ENCODE measurements around the gene PARVA.

DNA sequence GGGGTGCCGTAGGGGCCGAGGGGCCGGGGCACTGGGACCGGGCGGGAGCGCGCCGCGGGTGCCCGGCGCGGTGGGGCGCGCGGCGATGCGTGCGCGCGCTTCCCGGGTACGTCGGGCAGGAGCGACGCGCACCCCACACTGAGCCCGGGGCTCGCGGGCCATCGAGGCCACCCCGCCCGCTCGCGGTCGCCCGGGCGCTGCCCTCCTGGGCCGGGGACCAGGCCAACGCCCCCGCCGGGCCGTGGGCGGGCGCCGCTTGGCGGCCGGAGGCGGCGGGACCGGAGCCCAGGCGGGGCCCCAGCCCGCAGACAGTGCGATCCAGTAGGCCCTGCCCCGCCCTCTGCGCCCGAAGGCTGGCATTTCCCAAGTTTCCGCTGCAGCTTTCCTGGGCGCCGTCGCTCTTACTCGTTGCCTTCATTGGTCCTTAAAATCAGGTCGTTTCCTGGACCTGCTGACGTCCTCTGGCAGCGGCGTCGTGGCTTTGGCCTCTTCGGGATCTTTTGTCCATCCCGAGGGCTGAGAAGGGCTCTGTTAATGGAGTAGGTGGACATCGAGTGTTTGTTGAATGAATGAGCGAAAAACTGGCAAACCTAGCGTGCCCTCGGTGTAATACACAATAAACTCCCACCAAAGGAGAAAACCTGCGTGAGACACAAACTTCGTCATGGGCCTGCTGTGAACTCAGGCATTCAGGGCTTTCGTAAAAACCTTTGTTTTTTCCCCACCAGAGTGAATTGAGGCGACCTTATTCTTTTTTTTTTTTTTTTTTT, 638 bp downstream of the PARVA start:
- TF ChIP-seq, protein P1, sequence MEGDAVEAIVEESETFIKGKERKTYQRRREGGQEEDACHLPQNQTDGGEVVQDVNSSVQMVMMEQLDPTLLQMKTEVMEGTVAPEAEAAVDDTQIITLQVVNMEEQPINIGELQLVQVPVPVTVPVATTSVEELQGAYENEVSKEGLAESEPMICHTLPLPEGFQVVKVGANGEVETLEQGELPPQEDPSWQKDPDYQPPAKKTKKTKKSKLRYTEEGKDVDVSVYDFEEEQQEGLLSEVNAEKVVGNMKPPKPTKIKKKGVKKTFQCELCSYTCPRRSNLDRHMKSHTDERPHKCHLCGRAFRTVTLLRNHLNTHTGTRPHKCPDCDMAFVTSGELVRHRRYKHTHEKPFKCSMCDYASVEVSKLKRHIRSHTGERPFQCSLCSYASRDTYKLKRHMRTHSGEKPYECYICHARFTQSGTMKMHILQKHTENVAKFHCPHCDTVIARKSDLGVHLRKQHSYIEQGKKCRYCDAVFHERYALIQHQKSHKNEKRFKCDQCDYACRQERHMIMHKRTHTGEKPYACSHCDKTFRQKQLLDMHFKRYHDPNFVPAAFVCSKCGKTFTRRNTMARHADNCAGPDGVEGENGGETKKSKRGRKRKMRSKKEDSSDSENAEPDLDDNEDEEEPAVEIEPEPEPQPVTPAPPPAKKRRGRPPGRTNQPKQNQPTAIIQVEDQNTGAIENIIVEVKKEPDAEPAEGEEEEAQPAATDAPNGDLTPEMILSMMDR (IDR thresholded peaks at IDR 0.05): peak; percentile 52
- no peak; the same call in none of the 2 replicates for TF ChIP-seq POLR2AphosphoS5 (IDR thresholded peaks at IDR 0.05; ENCODE audit: low read depth, low read length)

All from Panc1 (cell line).